Spleen (tissue), 11 donors: Measurements from ENCODE around the gene IGF1R. TPM values are rescaled to one million over a fixed set of nuclear protein-coding genes. Genes with fewer than 3 reads are reported as not detected.

ENCODE experiments used
- DNase-seq: peaks from one replicate; pipeline ENCODE4 v3.0.0-alpha.2; 2020
- H3K27ac ChIP-seq, 8 donors: fragments of 200-600 bp; sonication (generic) in 7 of 8; 1 replicate in 4 of 8; 2 replicates in 4 of 8; pipeline versions ENCODE4 v1.5.0 to v1.8.0; 2016 to 2021; ENCODE audit warnings: inconsistent platforms in 4 of 8, mild to moderate bottlenecking in 4 of 8, moderate library complexity in 1 of 8
- H3K27me3 ChIP-seq, 7 donors: fragments of 200-600 bp; sonication (generic) in 6 of 7; replicated peaks in 1 of 7; 1 replicate in 4 of 7; 2 replicates in 3 of 7; pipeline versions ENCODE4 v1.5.0 to v1.8.0; 2016 to 2021; ENCODE audit warnings: inconsistent platforms in 3 of 7, mild to moderate bottlenecking in 1 of 7
- H3K36me3 ChIP-seq, 6 donors: fragments of 200-600 bp; sonication (generic) in 5 of 6; 1 replicate in 4 of 6; 2 replicates in 2 of 6; pipeline versions ENCODE4 v1.5.0 to v1.8.0; 2016 to 2021; ENCODE audit warnings: inconsistent platforms in 2 of 6
- H3K4me1 ChIP-seq, 6 donors: fragments of 200-600 bp; sonication (generic) in 5 of 6; 1 replicate in 3 of 6; 2 replicates in 3 of 6; pipeline versions ENCODE4 v1.5.0 to v1.8.0; 2016 to 2021; ENCODE audit warnings: inconsistent platforms in 3 of 6
- H3K4me3 ChIP-seq, 8 donors: fragments of 200-600 bp; sonication (generic) in 7 of 8; 1 replicate in 4 of 8; 2 replicates in 4 of 8; pipeline versions ENCODE4 v1.5.0 to v1.8.0; 2016 to 2021; ENCODE audit warnings: inconsistent platforms in 4 of 8, mild to moderate bottlenecking in 4 of 8, moderate library complexity in 2 of 8
- H3K9me3 ChIP-seq, 8 donors: fragments of 200-600 bp; sonication (generic) in 7 of 8; 1 replicate in 4 of 8; 2 replicates in 4 of 8; pipeline versions ENCODE4 v1.5.0 to v1.8.0; 2016 to 2021; ENCODE audit warnings: inconsistent platforms in 4 of 8
- POLR2A ChIP-seq, 3 donors: fragments of 450-650 bp; IDR thresholded peaks; one replicate each; pipeline ENCODE4 v1.5.1; 2017; ENCODE audit warnings: antibody characterized with exemption in 3 of 3, mild to moderate bottlenecking in 1 of 3
- POLR2AphosphoS5 ChIP-seq, 3 donors: sonication (generic); formaldehyde crosslinking; IDR thresholded peaks; one replicate each; pipeline ENCODE4 v1.5.1; 2017; ENCODE audit warnings: antibody characterized with exemption in 3 of 3
- WGBS, 5 donors: extraction: QIAGEN DNeasy Blood & Tissue Kit in 3 of 5; methylation state at CpG; one replicate each; pipeline versions ENCODE4 v1.1.5 to v1.1.7; 2013 to 2018; 5-methylcytosine and 5-hydroxymethylcytosine counted together
- intact Hi-C: fragments of 100-400 bp; cut with DNase I; formaldehyde crosslinking; loops from one replicate; pipeline ENCODE4 v1.15.0; 2023; ENCODE audit warnings: low total_unique reads
- polyA plus RNA-seq, 3 donors: library from polyadenylated mRNA; stranded (reverse); fragments of 200-250 nt; gene quantifications; one replicate each; pipeline ENCODE4 v1.2.1, GENCODE V29; 2013
- total RNA-seq, 7 donors: library from RNA; depleted of rRNA in 3 of 7; stranded (reverse); fragments of >200 nt in 3 of 7; fragmentation: NEBNext Ultra II Directional in 4 of 7; extraction: Animal tissue kit (Norgen Biotek cat#: 25700) in 4 of 7; gene quantifications; one replicate each; pipeline versions ENCODE4 v1.1.0 to v1.2.1, GENCODE V29; 2016 to 2021
- TF ChIP-seq, protein P1 (sequence below), 11 experiments: fragments of 200-600 bp in 7 of 11; fragments of 450-650 bp in 4 of 11; sonication (generic) in 4 of 11; IDR thresholded peaks in 8 of 11; conservative IDR thresholded peaks in 3 of 11; 1 replicate in 7 of 11; 2 replicates in 4 of 11; pipeline versions ENCODE4 v1.4.0 to v1.8.0; 2016 to 2021; ENCODE audit warnings: antibody characterized with exemption in 11 of 11, inconsistent platforms in 4 of 11, mild to moderate bottlenecking in 1 of 11
- donor health status: healthy with polysubstance abuse.
- donor health status: DM: no; HTN: no; CAD: no; lungs with moderate emphysema.
- donor health status: DM: no; HTN: no; CAD: no.
- donor health status: Bipolar disorder and iron deficiency.
- donor health status: healthy.
- donor health status: DM: no; HTN: no; CAD: no.
- donor health status: DM: yes; HTN: yes; CAD: no.

Gene IGF1R
- total and polyA plus RNA-seq, 10 donors, result 1.1 to 104 (median 53.1) TPM

DNA sequence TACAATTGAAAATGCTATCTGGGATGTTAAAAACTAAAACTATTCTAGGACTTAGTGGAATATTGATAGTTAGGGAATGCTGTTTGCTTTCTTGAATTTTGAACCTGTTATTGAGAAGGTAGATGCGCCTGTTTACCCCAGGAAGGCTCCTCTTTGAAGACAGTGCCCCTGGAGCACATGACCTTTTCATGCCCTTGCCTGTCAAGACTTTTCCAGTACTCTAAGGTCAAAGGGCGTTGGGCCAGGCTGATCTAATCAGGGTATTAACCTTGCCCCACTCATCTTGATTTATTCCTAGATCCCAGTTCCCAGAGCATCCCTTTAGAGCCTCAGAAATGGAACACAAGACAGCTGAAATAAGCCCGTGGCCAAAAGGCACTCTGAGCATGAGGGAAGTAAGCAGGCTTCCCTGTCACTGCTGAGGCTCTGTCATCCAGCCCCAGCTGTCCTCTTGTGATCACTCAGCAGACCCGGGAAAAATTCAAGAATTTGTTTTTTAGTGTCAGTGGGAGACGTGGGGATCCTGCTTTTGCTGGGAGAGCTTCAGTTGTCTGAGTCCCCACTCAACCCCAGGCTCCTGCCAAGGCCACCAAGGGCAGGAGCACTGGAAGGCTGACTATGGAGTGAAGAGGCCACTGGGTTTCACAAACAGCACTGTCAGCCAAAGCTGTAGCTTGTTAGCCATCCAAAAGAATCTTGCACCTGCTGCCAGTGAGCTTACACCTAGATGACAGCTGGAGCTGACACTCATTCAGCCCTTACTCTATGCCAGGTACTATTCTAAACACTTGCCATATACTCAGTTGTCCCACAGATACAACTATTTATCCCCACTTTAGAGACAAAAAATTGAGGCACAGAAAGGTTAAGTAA is 190.3 kb downstream of the IGF1R start:
- Histone ChIP-seq H3K27me3 (no peaks in the 10 kb centered on the region), H3K27ac (no peak overlapping the region), H3K4me3 (no peak overlapping the region), H3K9me3 (peaks cover 0 to 12% (median under 1%) of the 10 kb centered on the region in 8 donors), H3K36me3 (peaks cover 0 to 7% (median 0%) of the 10 kb centered on the region in 6 donors), H3K4me1 (peaks cover 0 to 19% (median under 1%) of the 10 kb centered on the region in 6 donors)
- intact Hi-C loops, result no loop called here
- 71 to 84% (median 76%) methylated on average over 5 of the region's 5 CpGs for WGBS, 5 donors
- no peak for DNase-seq
- TF ChIP-seq POLR2A (IDR thresholded peaks at IDR 0.05) (no peak), POLR2AphosphoS5 (IDR thresholded peaks at IDR 0.05) (no peak)
- TF ChIP-seq, protein P1, sequence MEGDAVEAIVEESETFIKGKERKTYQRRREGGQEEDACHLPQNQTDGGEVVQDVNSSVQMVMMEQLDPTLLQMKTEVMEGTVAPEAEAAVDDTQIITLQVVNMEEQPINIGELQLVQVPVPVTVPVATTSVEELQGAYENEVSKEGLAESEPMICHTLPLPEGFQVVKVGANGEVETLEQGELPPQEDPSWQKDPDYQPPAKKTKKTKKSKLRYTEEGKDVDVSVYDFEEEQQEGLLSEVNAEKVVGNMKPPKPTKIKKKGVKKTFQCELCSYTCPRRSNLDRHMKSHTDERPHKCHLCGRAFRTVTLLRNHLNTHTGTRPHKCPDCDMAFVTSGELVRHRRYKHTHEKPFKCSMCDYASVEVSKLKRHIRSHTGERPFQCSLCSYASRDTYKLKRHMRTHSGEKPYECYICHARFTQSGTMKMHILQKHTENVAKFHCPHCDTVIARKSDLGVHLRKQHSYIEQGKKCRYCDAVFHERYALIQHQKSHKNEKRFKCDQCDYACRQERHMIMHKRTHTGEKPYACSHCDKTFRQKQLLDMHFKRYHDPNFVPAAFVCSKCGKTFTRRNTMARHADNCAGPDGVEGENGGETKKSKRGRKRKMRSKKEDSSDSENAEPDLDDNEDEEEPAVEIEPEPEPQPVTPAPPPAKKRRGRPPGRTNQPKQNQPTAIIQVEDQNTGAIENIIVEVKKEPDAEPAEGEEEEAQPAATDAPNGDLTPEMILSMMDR (IDR thresholded peaks at IDR 0.05 in 8 of 11, conservative IDR thresholded peaks at IDR 0.05 in 3 of 11), result no peak

DNA sequence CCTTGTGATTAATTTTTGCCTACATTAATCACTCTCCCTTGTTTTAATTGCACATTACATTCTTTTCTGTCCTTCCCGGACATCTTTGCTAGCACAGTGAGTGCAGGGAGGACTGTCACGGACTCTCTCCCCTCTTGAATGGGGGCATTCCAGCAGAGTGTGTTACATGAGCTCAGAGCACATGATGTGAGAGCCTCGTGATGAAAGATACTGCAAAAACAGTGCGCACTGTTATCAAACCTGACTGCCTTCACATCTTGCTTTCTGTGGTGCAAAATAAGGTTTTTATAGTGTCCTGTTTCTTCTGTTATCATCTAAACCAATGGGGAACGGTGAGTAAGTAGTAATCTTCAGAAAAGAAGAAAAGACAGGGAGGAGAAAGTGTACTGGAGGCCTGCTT is 191.7 kb downstream of the IGF1R start:
- TF ChIP-seq POLR2AphosphoS5 (IDR thresholded peaks at IDR 0.05), result no peak
- TF ChIP-seq, protein P1 (IDR thresholded peaks at IDR 0.05 in 8 of 11, conservative IDR thresholded peaks at IDR 0.05 in 3 of 11), result no peak
- no peak for TF ChIP-seq POLR2A (IDR thresholded peaks at IDR 0.05)
- 77 to 89% (median 87%) methylated on average over 5 of the region's 5 CpGs for WGBS, 5 donors
- H3K9me3 ChIP-seq, result no peaks in the 10 kb centered on the region

DNA sequence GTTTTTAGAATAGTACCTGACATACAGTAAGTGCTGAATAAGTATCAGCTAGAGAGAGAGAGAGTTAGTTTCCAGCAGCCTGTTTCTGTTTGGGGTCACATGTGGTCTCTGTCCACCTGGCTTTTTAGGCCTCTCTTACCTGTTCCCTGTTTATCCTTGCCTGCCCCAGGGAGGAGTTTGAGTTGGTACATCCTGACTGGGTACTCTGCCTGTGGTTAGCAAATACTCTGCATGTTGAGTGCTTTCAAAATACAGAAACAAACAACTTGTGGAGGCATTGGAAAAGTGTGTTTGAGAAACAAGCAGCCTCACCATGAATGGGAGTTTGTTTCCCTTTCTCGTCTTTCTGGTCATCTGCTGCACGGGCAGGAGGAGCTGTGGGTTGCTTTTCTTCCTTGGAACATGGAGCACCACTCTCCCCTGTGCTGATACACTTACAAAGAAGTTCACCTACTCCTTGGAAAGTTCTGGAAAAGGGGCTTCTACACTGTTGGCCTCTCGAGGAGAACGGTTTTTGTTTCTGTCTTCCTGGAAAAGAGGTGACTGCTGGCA is 193.2 kb downstream of the IGF1R start:
- Histone ChIP-seq H3K27me3 (no peaks in the 10 kb centered on the region), H3K36me3 (no peaks in the 10 kb centered on the region), H3K9me3 (no peaks in the 10 kb centered on the region), H3K4me3 (no peak overlapping the region), H3K4me1 (peaks cover 0 to 36% (median 6%) of the 10 kb centered on the region in 6 donors), H3K27ac (no peak overlapping the region)
- no peak for DNase-seq
- TF ChIP-seq, protein P1 (IDR thresholded peaks at IDR 0.05 in 8 of 11, conservative IDR thresholded peaks at IDR 0.05 in 3 of 11), result no peak
- TF ChIP-seq POLR2AphosphoS5 (IDR thresholded peaks at IDR 0.05) (no peak), POLR2A (IDR thresholded peaks at IDR 0.05) (no peak)
- WGBS, 5 donors, result 60 to 80% (median 70%) methylated on average over 4 of the region's 4 CpGs
- intact Hi-C loops, result no loop called here

More for the DNA sequence above, 191.7 kb downstream of the IGF1R start:
- Histone ChIP-seq H3K27me3 (no peaks in the 10 kb centered on the region), H3K4me1 (peaks cover 0 to 33% (median 4%) of the 10 kb centered on the region in 6 donors), H3K4me3 (no peak overlapping the region), H3K36me3 (no peaks in the 10 kb centered on the region), H3K27ac (no peak overlapping the region)
- intact Hi-C loops, result no loop called here
- DNase-seq, result no peak
